ENCODE results near the gene PACSIN2.

The PACSIN2 gene

GRCh38 chr22:43012390-43012789, 2.6 kb downstream of the PACSIN2 start:
- no peak overlapping the region for H3K4me3 ChIP-seq (ENCODE audit: low read depth, low read length)
- H3K27ac ChIP-seq, result no peak overlapping the region
- H2AFZ ChIP-seq, result no peak overlapping the region
- no peak overlapping the region for H3K4me2 ChIP-seq (ENCODE audit: low read length)
- no peaks in the 10 kb centered on the region for H3K27me3 ChIP-seq (ENCODE audit: control insufficient read depth, insufficient read depth, low read length)
- H3K79me2 ChIP-seq, result peaks cover 14% of the 10 kb centered on the region
- H3K9ac ChIP-seq, result no peak overlapping the region
- TF ChIP-seq CTCF (IDR thresholded peaks at IDR 0.05), result no peak
- no peaks in the 10 kb centered on the region for H3K9me3 ChIP-seq (ENCODE audit: control insufficient read depth, low read length)
- H3K36me3 ChIP-seq (ENCODE audit: control insufficient read depth, insufficient read depth, low read length), result no peaks in the 10 kb centered on the region
- H3K4me1 ChIP-seq, result peaks cover 10% of the 10 kb centered on the region

DNA sequence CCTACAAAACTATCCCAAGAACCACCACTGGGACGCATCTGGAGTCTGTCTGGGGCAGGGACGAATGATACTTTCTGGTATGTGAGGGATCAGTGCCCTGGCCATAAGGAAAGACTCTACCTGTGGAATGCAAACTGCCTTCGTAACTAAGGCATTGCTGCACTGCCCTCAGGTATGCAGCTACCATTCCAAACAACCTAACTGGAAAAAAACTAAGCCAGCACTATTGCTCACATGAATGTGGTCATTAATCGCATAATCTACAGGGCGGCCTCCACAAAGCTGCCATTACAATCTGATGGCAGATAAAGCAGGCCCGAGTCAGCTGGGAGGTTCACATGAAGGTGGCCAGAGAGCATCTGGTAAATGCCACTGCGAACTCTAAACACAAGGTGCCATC, 3.9 kb downstream of the PACSIN2 start:
- Histone ChIP-seq H3K27ac (no peak overlapping the region), H3K4me2 (ENCODE audit: low read length) (peak overlapping the region; percentile 9), H3K27me3 (ENCODE audit: control insufficient read depth, insufficient read depth, low read length) (no peaks in the 10 kb centered on the region), H3K9me3 (ENCODE audit: control insufficient read depth, low read length) (no peaks in the 10 kb centered on the region), H3K4me1 (peaks cover 10% of the 10 kb centered on the region), H2AFZ (no peak overlapping the region), H3K9ac (no peak overlapping the region), H3K4me3 (ENCODE audit: low read depth, low read length) (peak overlapping the region; percentile 23), H3K79me2 (peaks cover 18% of the 10 kb centered on the region), H3K36me3 (ENCODE audit: control insufficient read depth, insufficient read depth, low read length) (no peaks in the 10 kb centered on the region)
- no peak for TF ChIP-seq CTCF (IDR thresholded peaks at IDR 0.05)

DNA sequence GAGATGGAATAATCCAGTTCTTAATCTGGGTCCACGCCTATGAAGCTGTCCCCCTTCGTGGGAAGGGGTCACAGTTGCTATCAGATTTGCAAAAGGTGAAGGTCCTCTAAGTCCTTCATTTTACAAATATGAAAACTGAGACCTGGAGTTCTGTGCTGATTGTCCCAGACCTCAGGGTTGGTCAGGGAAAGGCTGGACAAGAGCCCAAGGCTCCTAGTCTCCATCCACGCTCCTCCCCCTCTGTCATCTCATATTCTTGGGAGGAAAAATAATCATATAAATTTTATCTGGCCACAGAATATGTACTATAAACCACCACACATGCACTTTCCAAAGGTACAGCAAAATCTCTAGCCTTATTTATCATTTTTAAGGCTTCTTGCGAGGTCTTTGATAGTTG, 5.5 kb downstream of the PACSIN2 start:
- Histone ChIP-seq H3K79me2 (peaks cover 23% of the 10 kb centered on the region), H3K27ac (no peak overlapping the region), H3K27me3 (ENCODE audit: control insufficient read depth, insufficient read depth, low read length) (no peaks in the 10 kb centered on the region), H3K36me3 (ENCODE audit: control insufficient read depth, insufficient read depth, low read length) (no peaks in the 10 kb centered on the region), H3K9me3 (ENCODE audit: control insufficient read depth, low read length) (no peaks in the 10 kb centered on the region), H3K4me1 (peaks cover 10% of the 10 kb centered on the region), H3K9ac (no peak overlapping the region), H2AFZ (no peak overlapping the region), H3K4me2 (ENCODE audit: low read length) (no peak overlapping the region), H3K4me3 (ENCODE audit: low read depth, low read length) (no peak overlapping the region)
- no peak for TF ChIP-seq CTCF (IDR thresholded peaks at IDR 0.05)

GRCh38 chr22:43008921-43009320, 6.0 kb downstream of the PACSIN2 start:
- TF ChIP-seq CTCF (IDR thresholded peaks at IDR 0.05), result no peak
- Histone ChIP-seq H3K79me2 (peaks cover 23% of the 10 kb centered on the region), H3K9me3 (ENCODE audit: control insufficient read depth, low read length) (no peaks in the 10 kb centered on the region), H3K27ac (no peak overlapping the region), H3K4me1 (peaks cover 10% of the 10 kb centered on the region), H2AFZ (no peak overlapping the region), H3K27me3 (ENCODE audit: control insufficient read depth, insufficient read depth, low read length) (no peaks in the 10 kb centered on the region), H3K9ac (no peak overlapping the region), H3K4me2 (ENCODE audit: low read length) (no peak overlapping the region), H3K36me3 (ENCODE audit: control insufficient read depth, insufficient read depth, low read length) (no peaks in the 10 kb centered on the region), H3K4me3 (ENCODE audit: low read depth, low read length) (no peak overlapping the region)

DNA sequence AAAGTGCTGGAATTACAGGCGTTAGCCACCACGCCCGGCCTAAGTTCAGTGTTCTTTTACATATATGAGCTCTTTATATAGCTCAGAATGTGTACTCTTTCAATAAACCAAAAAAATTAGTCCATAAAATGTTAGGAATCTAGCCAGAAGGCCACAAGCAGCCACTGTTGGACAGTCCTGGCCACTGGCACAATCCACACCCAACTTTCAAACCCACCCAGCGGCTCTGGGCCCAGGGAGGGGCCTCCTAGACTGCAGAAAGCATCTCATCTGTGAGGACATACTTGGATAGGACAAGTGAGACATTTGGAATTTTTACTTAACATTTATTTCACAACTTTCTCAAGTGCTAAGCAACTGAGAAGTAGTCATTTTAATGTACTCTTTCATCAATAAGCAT, 6.4 kb downstream of the PACSIN2 start:
- Histone ChIP-seq H3K4me2 (ENCODE audit: low read length) (no peak overlapping the region), H3K27me3 (ENCODE audit: control insufficient read depth, insufficient read depth, low read length) (no peaks in the 10 kb centered on the region), H3K9me3 (ENCODE audit: control insufficient read depth, low read length) (no peaks in the 10 kb centered on the region), H3K27ac (no peak overlapping the region), H3K4me3 (ENCODE audit: low read depth, low read length) (no peak overlapping the region), H2AFZ (no peak overlapping the region), H3K79me2 (peaks cover 23% of the 10 kb centered on the region), H3K36me3 (ENCODE audit: control insufficient read depth, insufficient read depth, low read length) (no peaks in the 10 kb centered on the region), H3K9ac (no peak overlapping the region), H3K4me1 (peaks cover 10% of the 10 kb centered on the region)
- no peak for TF ChIP-seq CTCF (IDR thresholded peaks at IDR 0.05)

All from parathyroid adenoma (tissue), 2 donors.